T-helper 17 cell (primary cell): ENCODE results near the gene SLC35F1. TPM values are rescaled to one million over a fixed set of nuclear protein-coding genes. Genes with fewer than 3 reads are reported as not detected.
"Not testable (repeated sequence)": the region's sequence is repeated elsewhere in the genome, so short reads cannot be mapped to it uniquely, and the experiment has no call there.

Experiments
- ATAC-seq: fragments of 150-1000 bp; cut with Tn5 transposase; 2 replicates; pipeline ENCODE4 v1.10.0; 2021; ENCODE audit warnings: mild to moderate bottlenecking, moderate library complexity
- DNase-seq, 3 donors: peaks; one replicate each; pipeline versions ENCODE4 v3.0.0 to v3.0.0-alpha.2; 2020 to 2021
- H3K9me3 ChIP-seq: one replicate; pipeline ENCODE4 v1.7.0; 2013; ENCODE audit warnings: low read length, mild to moderate bottlenecking; ENCODE audit not compliant: control insufficient read depth, poor library complexity, severe bottlenecking
- H3K27ac Mint-ChIP-seq: one replicate; pipeline ENCODE4 v1.8.0; 2022; ENCODE audit warnings: mild to moderate bottlenecking, moderate library complexity, mixed read lengths
- H3K27me3 Mint-ChIP-seq: one replicate; pipeline ENCODE4 v1.8.0; 2022; ENCODE audit warnings: mixed read lengths
- H3K36me3 Mint-ChIP-seq: one replicate; pipeline ENCODE4 v1.8.0; 2022; ENCODE audit warnings: low read depth, mixed read lengths
- H3K4me1 Mint-ChIP-seq: one replicate; pipeline ENCODE4 v1.8.0; 2022; ENCODE audit warnings: mild to moderate bottlenecking, mixed read lengths
- H3K4me3 Mint-ChIP-seq: one replicate; pipeline ENCODE4 v1.8.0; 2022; ENCODE audit warnings: mild to moderate bottlenecking, moderate library complexity, mixed read lengths
- total RNA-seq, 4 donors: library from RNA in 2 of 4; stranded (reverse) in 2 of 4; gene quantifications; one replicate each; pipeline ENCODE4 v1.2.3 and lab custom pipeline; 2022 to 2026

SLC35F1 gene
- total RNA-seq, 2 donors from 2014 or later = not detected

- Mint-ChIP-seq H3K4me3 (no peak overlapping the region), H3K27ac (no peak overlapping the region), H3K4me1 (no peaks in the 10 kb centered on the region), H3K27me3 (peaks cover 6% of the 10 kb centered on the region), H3K36me3 (no peaks in the 10 kb centered on the region)
- H3K9me3 ChIP-seq = no peaks in the 10 kb centered on the region
- ATAC-seq (no peak), DNase-seq (no peak)
Measured at GRCh38 chr6:117933471-117933870, 26.4 kb downstream of the SLC35F1 start.

GRCh38 chr6:117938311-117938995 lies 31.4 kb downstream of the SLC35F1 start:
- H3K9me3 ChIP-seq = no peaks in the 10 kb centered on the region
- Mint-ChIP-seq H3K36me3 (no peaks in the 10 kb centered on the region), H3K4me1 (no peaks in the 10 kb centered on the region), H3K27me3 (peaks cover 11% of the 10 kb centered on the region), H3K27ac (no peak overlapping the region), H3K4me3 (no peak overlapping the region)
- no peak for DNase-seq
- ATAC-seq = no peak

DNA sequence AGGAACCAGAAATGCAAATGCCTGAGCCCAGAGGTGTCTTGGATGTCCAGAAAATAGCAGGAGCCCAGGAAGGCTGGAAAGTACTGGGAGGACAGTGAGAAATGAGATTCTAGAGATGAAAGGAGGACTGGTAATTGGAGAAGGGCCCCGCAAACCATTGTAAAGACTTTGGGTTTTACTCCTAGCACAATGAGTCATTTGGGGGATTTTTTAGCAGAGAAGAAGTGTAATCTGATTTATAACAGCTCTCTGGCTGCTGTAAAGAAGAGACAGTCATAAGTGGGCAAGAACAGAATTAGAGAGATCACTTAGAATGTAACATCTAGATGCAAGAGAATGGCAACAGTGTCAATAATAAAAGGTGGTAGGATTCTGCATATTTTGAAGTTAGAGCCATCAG lies 40.2 kb downstream of the SLC35F1 start:
- ATAC-seq = no peak
- no peaks in the 10 kb centered on the region for H3K9me3 ChIP-seq
- H3K27me3 Mint-ChIP-seq = peaks cover 17% of the 10 kb centered on the region
- H3K36me3 Mint-ChIP-seq = no peaks in the 10 kb centered on the region
- no peak overlapping the region for H3K27ac Mint-ChIP-seq
- DNase-seq = no peak
- no peak overlapping the region for H3K4me3 Mint-ChIP-seq
- H3K4me1 Mint-ChIP-seq = no peaks in the 10 kb centered on the region

- ATAC-seq = no peak
- H3K4me1 Mint-ChIP-seq = no peaks in the 10 kb centered on the region
- peaks cover 27% of the 10 kb centered on the region for H3K27me3 Mint-ChIP-seq
- no peaks in the 10 kb centered on the region for H3K36me3 Mint-ChIP-seq
- no peak overlapping the region for H3K27ac Mint-ChIP-seq
- H3K9me3 ChIP-seq = no peaks in the 10 kb centered on the region
- no peak for DNase-seq
- no peak overlapping the region for H3K4me3 Mint-ChIP-seq
Measured at GRCh38 chr6:117951783-117952182, 44.7 kb downstream of the SLC35F1 start.

GRCh38 chr6:117955684-117956256 lies 48.7 kb downstream of the SLC35F1 start:
- DNase-seq (no peak), ATAC-seq (no peak)
- no peaks in the 10 kb centered on the region for H3K36me3 Mint-ChIP-seq
- H3K27me3 Mint-ChIP-seq = peaks cover 15% of the 10 kb centered on the region
- H3K4me3 Mint-ChIP-seq = no peak overlapping the region
- H3K9me3 ChIP-seq = no peaks in the 10 kb centered on the region
- H3K27ac Mint-ChIP-seq = no peak overlapping the region
- H3K4me1 Mint-ChIP-seq = no peaks in the 10 kb centered on the region

- DNase-seq (no peak), ATAC-seq (no peak)
- H3K4me3 Mint-ChIP-seq = no peak overlapping the region
- H3K27ac Mint-ChIP-seq = no peak overlapping the region
- no peaks in the 10 kb centered on the region for H3K9me3 ChIP-seq
- H3K4me1 Mint-ChIP-seq = no peaks in the 10 kb centered on the region
- no peaks in the 10 kb centered on the region for H3K36me3 Mint-ChIP-seq
- peaks cover 15% of the 10 kb centered on the region for H3K27me3 Mint-ChIP-seq
Measured at GRCh38 chr6:117956386-117956785, 49.3 kb downstream of the SLC35F1 start.

DNA sequence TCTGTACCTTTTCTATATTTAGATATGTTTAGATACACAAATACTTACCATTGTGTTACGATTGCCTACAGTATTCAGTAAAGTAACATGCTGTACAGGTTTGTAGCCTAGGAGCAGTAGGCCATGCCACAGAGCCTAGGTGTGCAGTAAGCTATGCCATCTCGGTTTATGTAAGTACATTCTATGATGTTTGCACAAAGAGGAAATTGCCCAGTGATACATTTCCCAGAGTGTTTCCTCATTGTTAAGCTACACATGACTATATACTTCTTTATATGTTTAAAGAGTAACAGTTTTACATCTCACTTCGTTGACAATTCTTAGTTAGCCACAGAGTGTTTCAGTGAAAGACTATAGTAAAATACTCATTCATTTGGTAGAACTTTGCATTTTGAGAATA lies 51.5 kb downstream of the SLC35F1 start:
- H3K36me3 Mint-ChIP-seq = no peaks in the 10 kb centered on the region

GRCh38 chr6:117960877-117961276 lies 53.8 kb downstream of the SLC35F1 start:
- H3K27me3 Mint-ChIP-seq = peaks cover 4% of the 10 kb centered on the region
- H3K36me3 Mint-ChIP-seq = no peaks in the 10 kb centered on the region
- H3K4me1 Mint-ChIP-seq = no peaks in the 10 kb centered on the region
- no peak overlapping the region for H3K27ac Mint-ChIP-seq
- DNase-seq (no peak), ATAC-seq (no peak)
- no peaks in the 10 kb centered on the region for H3K9me3 ChIP-seq
- no peak overlapping the region for H3K4me3 Mint-ChIP-seq

More for the DNA sequence above, 51.5 kb downstream of the SLC35F1 start:
- Mint-ChIP-seq H3K4me1 (no peaks in the 10 kb centered on the region), H3K27me3 (peaks cover 13% of the 10 kb centered on the region), H3K27ac (no peak overlapping the region), H3K4me3 (no peak overlapping the region)
- DNase-seq (no peak), ATAC-seq (no peak)
- H3K9me3 ChIP-seq = no peaks in the 10 kb centered on the region

DNA sequence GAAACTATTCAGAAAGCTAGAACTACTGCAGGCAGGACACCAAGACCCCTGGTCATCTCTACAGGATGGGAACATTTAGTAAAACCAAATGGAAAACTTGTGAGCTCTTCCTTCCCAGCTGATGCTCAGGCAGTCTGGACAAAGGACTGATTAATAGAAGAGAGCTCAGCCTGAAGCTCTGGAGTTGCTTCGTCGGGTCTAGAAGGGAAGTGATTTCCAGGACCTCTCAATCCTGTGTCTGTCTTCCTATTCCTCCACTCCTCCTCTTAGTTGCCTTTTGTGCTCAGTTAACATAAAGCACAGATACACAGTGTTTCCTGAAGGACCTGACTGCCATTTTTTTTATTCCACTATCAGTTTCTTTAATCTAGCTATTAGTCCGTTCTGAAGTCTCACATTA lies 54.2 kb downstream of the SLC35F1 start:
- no peak for ATAC-seq
- DNase-seq = no peak

GRCh38 chr6:117965763-117966162 lies 58.7 kb downstream of the SLC35F1 start:
- H3K4me1 Mint-ChIP-seq, H3K4me3 Mint-ChIP-seq, DNase-seq, H3K36me3 Mint-ChIP-seq, H3K9me3 ChIP-seq, ATAC-seq, H3K27ac Mint-ChIP-seq, H3K27me3 Mint-ChIP-seq: not testable (repeated sequence)

More for the DNA sequence above, 54.2 kb downstream of the SLC35F1 start:
- no peak overlapping the region for H3K4me3 Mint-ChIP-seq
- H3K27ac Mint-ChIP-seq = no peak overlapping the region
- H3K4me1 Mint-ChIP-seq = no peaks in the 10 kb centered on the region
- H3K27me3 Mint-ChIP-seq = peaks cover under 1% of the 10 kb centered on the region
- no peaks in the 10 kb centered on the region for H3K36me3 Mint-ChIP-seq
- no peaks in the 10 kb centered on the region for H3K9me3 ChIP-seq

DNA sequence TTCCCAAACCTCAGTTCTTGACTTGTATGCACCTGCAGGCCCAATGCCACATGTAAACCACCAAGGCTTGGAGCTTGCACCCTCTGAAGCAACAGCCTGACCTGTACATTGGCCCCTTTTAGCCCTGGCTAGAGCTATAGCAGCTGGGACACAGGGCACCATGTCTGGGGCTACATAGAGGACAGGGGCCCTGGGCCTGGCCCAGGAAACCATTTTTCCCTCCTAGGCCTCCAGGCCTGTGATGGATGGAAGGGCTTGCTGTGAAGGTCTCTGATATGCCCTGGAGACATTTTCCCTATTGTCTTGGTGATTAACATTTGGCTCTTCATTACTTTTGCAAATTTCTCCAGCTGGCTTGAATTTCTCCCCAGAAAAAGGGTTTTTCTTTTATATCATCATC lies 64.6 kb downstream of the SLC35F1 start:
- DNase-seq (no peak), ATAC-seq (no peak)
- H3K4me1 Mint-ChIP-seq = no peaks in the 10 kb centered on the region
- H3K27ac Mint-ChIP-seq = no peak overlapping the region
- no peak overlapping the region for H3K4me3 Mint-ChIP-seq
- H3K36me3 Mint-ChIP-seq = no peaks in the 10 kb centered on the region
- H3K9me3 ChIP-seq = no peaks in the 10 kb centered on the region
- H3K27me3 Mint-ChIP-seq = no peaks in the 10 kb centered on the region

DNA sequence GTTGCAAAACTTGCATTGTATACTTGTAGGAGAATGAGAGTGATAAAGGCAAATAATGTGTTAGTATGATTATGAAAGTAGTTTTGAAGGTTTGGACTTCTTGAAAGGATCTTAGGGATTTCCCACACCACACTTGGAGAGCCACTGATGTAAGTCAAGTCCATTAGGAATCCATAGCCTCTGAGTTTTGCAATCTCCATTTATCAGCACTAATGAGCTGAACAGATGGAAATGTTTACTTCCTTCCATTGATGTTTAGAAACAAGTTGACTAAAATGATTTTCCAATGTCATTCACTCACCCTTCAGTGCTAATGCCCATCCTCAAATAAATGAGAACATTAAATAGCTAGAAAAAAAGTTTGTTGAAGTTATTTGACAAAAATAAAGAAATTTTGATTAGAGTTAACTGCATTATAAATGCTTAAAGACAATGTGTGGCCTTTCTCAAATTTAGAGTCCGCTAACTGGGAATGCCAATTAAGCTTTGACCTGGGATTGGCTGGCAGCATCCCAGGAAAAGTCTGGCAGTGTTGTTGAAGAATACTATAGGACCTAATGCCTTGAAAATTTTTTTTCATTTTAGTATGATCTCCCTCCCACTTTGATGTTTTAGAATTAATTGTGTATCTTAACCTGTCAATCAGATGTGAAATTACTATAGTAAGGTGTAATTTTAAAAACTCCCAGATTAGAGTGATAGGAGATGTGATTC lies 68.0 kb downstream of the SLC35F1 start:
- peaks cover 2% of the 10 kb centered on the region for H3K36me3 Mint-ChIP-seq
- H3K9me3 ChIP-seq = no peaks in the 10 kb centered on the region
- H3K27me3 Mint-ChIP-seq = peaks cover 13% of the 10 kb centered on the region
- no peak overlapping the region for H3K27ac Mint-ChIP-seq
- DNase-seq (no peak), ATAC-seq (no peak)
- H3K4me1 Mint-ChIP-seq = peaks cover 4% of the 10 kb centered on the region
- no peak overlapping the region for H3K4me3 Mint-ChIP-seq

DNA sequence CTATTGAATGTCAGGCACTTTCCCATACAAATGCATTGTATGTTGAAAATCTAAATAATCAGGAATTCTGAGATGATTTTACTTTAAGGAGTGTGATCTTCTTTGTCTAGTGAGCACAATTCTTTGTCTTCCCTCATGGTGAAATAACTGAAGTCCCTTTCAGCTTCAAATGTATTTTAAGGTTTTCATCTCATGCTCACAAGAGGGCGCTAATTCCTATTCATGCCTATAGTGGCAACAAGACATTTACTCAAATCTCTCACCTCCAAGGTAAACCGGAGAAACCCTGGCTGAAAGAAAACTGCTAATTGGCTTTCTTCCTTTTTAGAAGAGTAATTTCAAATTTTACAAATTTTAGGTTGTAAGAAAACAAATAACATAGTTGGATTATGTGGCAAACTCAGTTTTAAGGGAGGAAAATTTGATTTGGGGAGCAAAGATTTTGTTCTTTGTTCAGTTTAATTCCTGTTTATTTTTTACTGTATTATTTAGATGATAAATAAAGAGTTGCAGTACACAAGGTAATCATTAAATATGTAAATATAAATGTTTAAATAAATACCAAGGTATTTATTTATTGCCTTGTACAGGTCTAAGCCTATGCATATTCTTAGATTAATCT lies 69.1 kb downstream of the SLC35F1 start:
- Mint-ChIP-seq H3K36me3 (peaks cover 2% of the 10 kb centered on the region), H3K4me1 (peaks cover 4% of the 10 kb centered on the region), H3K27me3 (peaks cover 22% of the 10 kb centered on the region), H3K4me3 (no peak overlapping the region), H3K27ac (no peak overlapping the region)
- DNase-seq (no peak), ATAC-seq (no peak)
- no peaks in the 10 kb centered on the region for H3K9me3 ChIP-seq
